Measurements from ENCODE around the gene PPM1A. TPM values are rescaled to one million over a fixed set of nuclear protein-coding genes. Genes with fewer than 3 reads are reported as not detected.

PPM1A gene
- total and polyA plus RNA-seq, 7 experiments from 2014 or later, result 15.7 to 71.4 (median 43.0) TPM

DNA sequence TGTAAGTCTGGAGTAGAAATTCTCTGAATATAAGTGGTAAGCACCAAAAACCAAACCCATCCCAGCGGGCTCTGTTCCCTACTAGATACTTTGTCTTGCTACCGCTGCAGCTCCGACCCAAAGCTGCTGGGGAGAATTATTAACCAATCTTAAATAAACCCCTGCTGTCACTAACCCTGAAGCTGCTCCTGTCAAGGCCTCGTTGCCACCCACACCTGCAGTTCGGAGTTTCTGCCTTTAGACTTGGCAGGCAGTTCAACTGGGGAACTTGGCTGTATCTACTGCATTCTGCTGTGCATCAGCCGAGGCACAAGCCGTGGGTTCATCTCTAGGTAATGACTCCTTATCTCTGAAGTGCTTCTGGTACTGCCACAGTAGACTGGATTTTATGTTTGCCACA is 55.5 kb downstream of the PPM1A start:
- Mint-ChIP-seq H3K27ac (no peak overlapping the region), H3K36me3 (peaks cover 0 to 3% (median 1%) of the 10 kb centered on the region in 5 donors), H3K4me1 (peaks cover 0 to 3% (median 0%) of the 10 kb centered on the region in 7 donors), H3K9me3 (peaks cover 0 to 14% (median 3%) of the 10 kb centered on the region in 11 donors), H3K4me3 (no peak overlapping the region), H3K27me3 (no peaks in the 10 kb centered on the region)
- Histone ChIP-seq H3K9me3 (ENCODE audit: control insufficient read depth in 2 of 3, low read length in 3 of 3) (no peaks in the 10 kb centered on the region), H3K27me3 (ENCODE audit: control insufficient read depth in 2 of 2, insufficient read depth in 2 of 2, low read length in 2 of 2) (no peaks in the 10 kb centered on the region), H3K4me1 (ENCODE audit: control insufficient read depth in 2 of 2, insufficient read depth in 2 of 2, low read length in 2 of 2) (no peaks in the 10 kb centered on the region), H3K36me3 (ENCODE audit: control insufficient read depth in 2 of 3, insufficient read depth in 3 of 3, low read length in 3 of 3) (no peaks in the 10 kb centered on the region), H3K4me3 (ENCODE audit: low read length) (no peak overlapping the region), H3K27ac (ENCODE audit: low read depth, low read length) (no peak overlapping the region)
- ChIA-PET CTCF (no interaction called here), POLR2A (no interaction called here)
- no peak for ATAC-seq
- no peak for DNase-seq
- intact Hi-C loops (cut with micrococcal nuclease), result no loop called here

DNA sequence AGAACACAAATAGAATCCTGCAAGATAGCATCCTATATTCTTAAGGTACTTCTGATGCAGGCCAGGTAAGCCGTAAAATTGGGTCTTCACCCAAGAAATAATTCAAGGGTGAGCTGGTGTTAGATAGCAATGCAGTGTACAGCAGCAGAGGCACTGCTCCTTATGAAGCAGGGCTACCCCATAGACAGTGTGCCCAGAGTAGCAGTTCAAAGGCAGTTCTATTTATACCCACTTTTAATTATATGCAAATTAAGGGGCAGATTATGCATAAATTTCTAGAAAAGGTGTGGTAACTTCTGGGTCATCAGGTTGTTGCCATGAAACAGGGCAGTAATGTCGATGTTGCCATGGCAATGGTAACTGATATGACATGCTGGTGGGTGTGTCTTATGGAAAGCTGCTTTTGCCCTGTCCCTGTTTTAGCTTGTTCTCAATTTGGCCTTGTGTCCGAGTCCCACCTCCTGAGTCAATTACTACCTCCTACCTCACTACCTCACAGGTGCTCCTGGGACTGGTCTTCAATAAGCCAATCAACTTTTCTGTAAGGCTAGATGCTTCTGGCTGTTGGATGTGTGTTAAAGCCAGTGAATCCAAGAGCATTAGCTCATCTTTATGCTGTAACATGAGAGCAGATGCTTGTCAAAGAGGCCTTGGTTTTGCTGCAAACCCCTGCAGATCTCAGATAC is 61.0 kb downstream of the PPM1A start:
- ATAC-seq (no peak), DNase-seq (no peak)
- Mint-ChIP-seq H3K9me3 (peaks cover 0 to 14% (median 5%) of the 10 kb centered on the region in 11 donors), H3K27me3 (peaks cover 4 to 20% (median 13%) of the 10 kb centered on the region in 5 donors), H3K4me3 (no peak overlapping the region), H3K27ac (no peak overlapping the region), H3K36me3 (peaks cover 0 to 3% (median 1%) of the 10 kb centered on the region in 5 donors), H3K4me1 (no peaks in the 10 kb centered on the region)
- Histone ChIP-seq H3K4me1 (ENCODE audit: control insufficient read depth in 2 of 2, insufficient read depth in 2 of 2, low read length in 2 of 2) (no peaks in the 10 kb centered on the region), H3K9me3 (ENCODE audit: control insufficient read depth in 2 of 3, low read length in 3 of 3) (no peaks in the 10 kb centered on the region), H3K27ac (ENCODE audit: low read depth, low read length) (no peak overlapping the region), H3K4me3 (ENCODE audit: low read length) (no peak overlapping the region), H3K36me3 (ENCODE audit: control insufficient read depth in 2 of 3, insufficient read depth in 3 of 3, low read length in 3 of 3) (no peaks in the 10 kb centered on the region), H3K27me3 (ENCODE audit: control insufficient read depth in 2 of 2, insufficient read depth in 2 of 2, low read length in 2 of 2) (no peaks in the 10 kb centered on the region)
- ChIA-PET CTCF (interaction anchor here (1.4 kb wide), 1 partner anchor 125 kb away, joined by 4 read pairs; no protein-coding TSS in a partner anchor), POLR2A (no interaction called here)
- intact Hi-C loops (cut with micrococcal nuclease), result no loop called here

DNA sequence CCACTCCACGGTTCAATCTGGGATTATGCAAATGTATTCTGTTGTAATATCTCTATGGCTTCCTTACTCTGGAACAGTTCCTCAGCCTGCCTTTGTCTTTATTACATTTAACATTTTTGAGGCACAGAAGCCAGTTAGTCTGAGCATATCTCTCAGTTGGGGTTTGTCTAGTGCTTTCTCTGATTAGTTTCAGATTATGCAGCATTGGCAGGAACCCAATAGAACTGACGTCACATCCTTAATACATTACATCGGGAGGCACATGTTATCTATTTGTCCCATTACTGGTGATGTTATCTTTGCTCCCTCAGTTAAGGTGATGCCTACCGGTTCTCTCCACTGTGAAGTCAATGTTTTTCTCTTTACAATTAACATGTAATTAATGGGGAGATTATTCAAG is 62.4 kb downstream of the PPM1A start:
- POLR2A ChIA-PET, result no interaction called here
- H3K4me3 ChIP-seq (ENCODE audit: low read length), result no peak overlapping the region
- DNase-seq, result no peak
- H3K4me1 Mint-ChIP-seq, result no peaks in the 10 kb centered on the region
- H3K27me3 Mint-ChIP-seq, result peaks cover 4 to 22% (median 16%) of the 10 kb centered on the region in 5 donors
- no peak overlapping the region for H3K27ac Mint-ChIP-seq
- no peak overlapping the region for H3K27ac ChIP-seq (ENCODE audit: low read depth, low read length)
- intact Hi-C loops (cut with micrococcal nuclease), result no loop called here
- CTCF ChIA-PET, result interaction anchor here (0.6 kb wide), 1 partner anchor 24 kb away, joined by 3 read pairs; no protein-coding TSS in a partner anchor
- H3K4me3 Mint-ChIP-seq, result no peak overlapping the region
- H3K9me3 ChIP-seq (ENCODE audit: control insufficient read depth in 2 of 3, low read length in 3 of 3), result no peaks in the 10 kb centered on the region
- H3K27me3 ChIP-seq (ENCODE audit: control insufficient read depth in 2 of 2, insufficient read depth in 2 of 2, low read length in 2 of 2), result no peaks in the 10 kb centered on the region
- ATAC-seq, result peak; percentile 18
- no peaks in the 10 kb centered on the region for H3K4me1 ChIP-seq (ENCODE audit: control insufficient read depth in 2 of 2, insufficient read depth in 2 of 2, low read length in 2 of 2)
- H3K36me3 Mint-ChIP-seq, result peaks cover 0 to 3% (median 0%) of the 10 kb centered on the region in 5 donors
- H3K36me3 ChIP-seq (ENCODE audit: control insufficient read depth in 2 of 3, insufficient read depth in 3 of 3, low read length in 3 of 3), result no peaks in the 10 kb centered on the region
- H3K9me3 Mint-ChIP-seq, result peaks cover 0 to 5% (median 0%) of the 10 kb centered on the region in 11 donors

DNA sequence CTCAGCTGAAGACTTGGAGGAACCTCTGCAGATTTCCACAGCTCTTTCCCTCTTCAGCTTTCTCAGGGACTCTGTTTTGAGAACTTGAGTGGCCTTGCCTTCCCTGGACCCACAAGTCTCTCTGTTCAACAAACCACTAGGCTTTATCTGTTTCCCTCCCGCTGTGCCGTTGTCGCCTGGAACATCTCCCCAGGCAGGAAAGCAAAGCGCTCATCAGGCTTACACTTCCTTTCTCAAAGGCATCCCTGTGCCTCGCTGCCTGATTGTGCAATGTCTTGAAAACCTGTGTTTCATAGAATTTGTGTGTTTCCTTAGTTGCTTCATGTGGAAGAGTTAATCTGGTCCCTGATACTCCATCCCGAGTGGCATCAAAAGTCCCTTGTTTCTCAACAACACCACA is 64.1 kb downstream of the PPM1A start:
- H3K27ac ChIP-seq (ENCODE audit: low read depth, low read length), result no peak overlapping the region
- no peak overlapping the region for H3K4me3 Mint-ChIP-seq
- no peaks in the 10 kb centered on the region for H3K4me1 Mint-ChIP-seq
- intact Hi-C loops (cut with micrococcal nuclease), result no loop called here
- peaks cover 4 to 27% (median 21%) of the 10 kb centered on the region in 5 donors for H3K27me3 Mint-ChIP-seq
- DNase-seq, result no peak
- H3K9me3 ChIP-seq (ENCODE audit: control insufficient read depth in 2 of 3, low read length in 3 of 3), result no peaks in the 10 kb centered on the region
- H3K27me3 ChIP-seq (ENCODE audit: control insufficient read depth in 2 of 2, insufficient read depth in 2 of 2, low read length in 2 of 2), result no peaks in the 10 kb centered on the region
- no peak overlapping the region for H3K4me3 ChIP-seq (ENCODE audit: low read length)
- ATAC-seq, result no peak
- H3K9me3 Mint-ChIP-seq, result peaks cover 0 to 5% (median 0%) of the 10 kb centered on the region in 11 donors
- H3K4me1 ChIP-seq (ENCODE audit: control insufficient read depth in 2 of 2, insufficient read depth in 2 of 2, low read length in 2 of 2), result no peaks in the 10 kb centered on the region
- H3K36me3 ChIP-seq (ENCODE audit: control insufficient read depth in 2 of 3, insufficient read depth in 3 of 3, low read length in 3 of 3), result no peaks in the 10 kb centered on the region
- POLR2A ChIA-PET, result no interaction called here
- no peak overlapping the region for H3K27ac Mint-ChIP-seq
- CTCF ChIA-PET, result no interaction called here
- peaks cover 0 to 3% (median 0%) of the 10 kb centered on the region in 5 donors for H3K36me3 Mint-ChIP-seq

DNA sequence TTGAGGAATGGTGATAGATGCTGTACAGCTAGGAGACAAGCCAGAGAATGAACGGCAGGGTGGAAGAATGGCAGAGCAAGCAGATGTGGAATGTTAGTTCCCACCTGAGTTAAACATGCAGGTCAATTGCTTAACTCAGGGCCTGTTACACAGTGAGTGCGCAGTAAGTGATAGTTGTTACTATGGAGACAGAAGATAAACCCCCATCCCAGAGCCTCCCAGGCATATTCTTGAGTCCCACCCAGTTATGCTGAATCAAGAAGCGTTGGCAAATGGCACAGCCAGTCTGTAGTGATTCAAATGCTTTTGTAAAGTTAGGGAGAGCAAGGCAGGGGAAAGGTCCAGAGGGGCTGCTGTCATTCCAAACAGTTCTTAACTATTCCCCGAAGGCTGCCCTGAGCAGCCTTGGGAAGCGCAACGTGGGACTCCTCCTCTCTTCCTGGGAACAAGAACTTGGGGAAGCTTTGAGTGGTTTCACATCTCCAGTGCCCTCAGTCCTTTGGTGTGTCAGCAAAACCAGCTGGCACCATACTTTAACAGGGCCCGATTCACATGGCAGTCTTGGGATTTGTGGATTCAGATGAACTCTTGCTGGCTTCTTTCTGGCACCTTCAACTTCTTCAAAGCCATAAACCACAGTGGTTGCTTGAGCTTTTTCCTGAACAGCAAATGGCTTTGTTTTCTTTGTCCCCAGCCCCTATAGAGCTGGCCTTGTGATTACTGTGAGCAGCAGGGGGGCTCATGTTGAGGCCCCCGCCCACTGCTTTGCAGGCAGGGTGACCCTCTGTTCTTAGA is 66.4 kb downstream of the PPM1A start:
- intact Hi-C loops (cut with micrococcal nuclease), result no loop called here

DNA sequence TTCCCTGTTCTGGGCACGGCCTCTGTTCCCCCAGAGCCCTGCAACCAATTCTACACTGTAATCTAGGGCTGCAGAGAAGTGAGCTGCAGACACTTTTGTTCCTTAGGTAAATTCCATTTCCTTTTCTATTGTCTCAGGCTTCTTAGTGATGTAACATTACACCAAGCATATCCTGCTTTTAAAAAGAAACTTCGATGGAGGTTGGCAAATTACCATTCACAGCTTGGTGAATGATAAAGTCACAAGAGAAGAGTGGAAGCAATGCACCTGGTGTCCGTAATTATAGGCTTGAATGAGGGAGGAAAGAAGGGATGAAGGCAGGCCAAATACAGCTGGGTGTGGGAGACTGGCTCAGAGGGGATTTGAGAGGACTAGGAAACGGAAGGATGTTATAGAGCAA is 68.6 kb downstream of the PPM1A start:
- Mint-ChIP-seq H3K27ac (no peak overlapping the region), H3K27me3 (peaks cover 0 to 31% (median 17%) of the 10 kb centered on the region in 5 donors), H3K36me3 (peaks cover 0 to 3% (median 0%) of the 10 kb centered on the region in 5 donors), H3K9me3 (peaks cover 0 to 4% (median 0%) of the 10 kb centered on the region in 11 donors), H3K4me1 (no peaks in the 10 kb centered on the region), H3K4me3 (no peak overlapping the region)
- no peaks in the 10 kb centered on the region for H3K36me3 ChIP-seq (ENCODE audit: control insufficient read depth in 2 of 3, insufficient read depth in 3 of 3, low read length in 3 of 3)
- no peak for DNase-seq
- H3K4me1 ChIP-seq (ENCODE audit: control insufficient read depth in 2 of 2, insufficient read depth in 2 of 2, low read length in 2 of 2), result no peaks in the 10 kb centered on the region
- H3K4me3 ChIP-seq (ENCODE audit: low read length), result no peak overlapping the region
- ChIA-PET POLR2A (no interaction called here), CTCF (no interaction called here)
- no peaks in the 10 kb centered on the region for H3K27me3 ChIP-seq (ENCODE audit: control insufficient read depth in 2 of 2, insufficient read depth in 2 of 2, low read length in 2 of 2)
- no peak overlapping the region for H3K27ac ChIP-seq (ENCODE audit: low read depth, low read length)
- intact Hi-C loops (cut with micrococcal nuclease), result no loop called here
- no peaks in the 10 kb centered on the region for H3K9me3 ChIP-seq (ENCODE audit: control insufficient read depth in 2 of 3, low read length in 3 of 3)
- ATAC-seq, result no peak

More for the DNA sequence above, 66.4 kb downstream of the PPM1A start:
- no peaks in the 10 kb centered on the region for H3K27me3 ChIP-seq (ENCODE audit: control insufficient read depth in 2 of 2, insufficient read depth in 2 of 2, low read length in 2 of 2)
- H3K27ac ChIP-seq (ENCODE audit: low read depth, low read length), result no peak overlapping the region
- H3K4me3 ChIP-seq (ENCODE audit: low read length), result no peak overlapping the region
- peaks cover 0 to 3% (median 0%) of the 10 kb centered on the region in 5 donors for H3K36me3 Mint-ChIP-seq
- H3K36me3 ChIP-seq (ENCODE audit: control insufficient read depth in 2 of 3, insufficient read depth in 3 of 3, low read length in 3 of 3), result no peaks in the 10 kb centered on the region
- H3K27ac Mint-ChIP-seq, result no peak overlapping the region
- ATAC-seq, result no peak
- POLR2A ChIA-PET, result no interaction called here
- H3K4me1 Mint-ChIP-seq, result no peaks in the 10 kb centered on the region
- H3K27me3 Mint-ChIP-seq, result peaks cover 4 to 32% (median 25%) of the 10 kb centered on the region in 5 donors
- no peak overlapping the region for H3K4me3 Mint-ChIP-seq
- H3K9me3 Mint-ChIP-seq, result peaks cover 0 to 5% (median 0%) of the 10 kb centered on the region in 11 donors
- no peak for DNase-seq
- CTCF ChIA-PET, result no interaction called here
- no peaks in the 10 kb centered on the region for H3K9me3 ChIP-seq (ENCODE audit: control insufficient read depth in 2 of 3, low read length in 3 of 3)
- no peaks in the 10 kb centered on the region for H3K4me1 ChIP-seq (ENCODE audit: control insufficient read depth in 2 of 2, insufficient read depth in 2 of 2, low read length in 2 of 2)

Measured in naive thymus-derived CD4-positive, alpha-beta T cell (primary cell).